Measurements from ENCODE around the gene NEU1. TPM values are rescaled to one million over a fixed set of nuclear protein-coding genes. Genes with fewer than 3 reads are reported as not detected.
"Not testable (repeated sequence)": the region's sequence is repeated elsewhere in the genome, so short reads cannot be mapped to it uniquely, and the experiment has no call there.

The NEU1 gene
- polyA plus RNA-seq (2013, experiment 1 of 2) = 31.5 TPM
- polyA plus RNA-seq (2013, experiment 2 of 2) = 31.9 TPM

DNA sequence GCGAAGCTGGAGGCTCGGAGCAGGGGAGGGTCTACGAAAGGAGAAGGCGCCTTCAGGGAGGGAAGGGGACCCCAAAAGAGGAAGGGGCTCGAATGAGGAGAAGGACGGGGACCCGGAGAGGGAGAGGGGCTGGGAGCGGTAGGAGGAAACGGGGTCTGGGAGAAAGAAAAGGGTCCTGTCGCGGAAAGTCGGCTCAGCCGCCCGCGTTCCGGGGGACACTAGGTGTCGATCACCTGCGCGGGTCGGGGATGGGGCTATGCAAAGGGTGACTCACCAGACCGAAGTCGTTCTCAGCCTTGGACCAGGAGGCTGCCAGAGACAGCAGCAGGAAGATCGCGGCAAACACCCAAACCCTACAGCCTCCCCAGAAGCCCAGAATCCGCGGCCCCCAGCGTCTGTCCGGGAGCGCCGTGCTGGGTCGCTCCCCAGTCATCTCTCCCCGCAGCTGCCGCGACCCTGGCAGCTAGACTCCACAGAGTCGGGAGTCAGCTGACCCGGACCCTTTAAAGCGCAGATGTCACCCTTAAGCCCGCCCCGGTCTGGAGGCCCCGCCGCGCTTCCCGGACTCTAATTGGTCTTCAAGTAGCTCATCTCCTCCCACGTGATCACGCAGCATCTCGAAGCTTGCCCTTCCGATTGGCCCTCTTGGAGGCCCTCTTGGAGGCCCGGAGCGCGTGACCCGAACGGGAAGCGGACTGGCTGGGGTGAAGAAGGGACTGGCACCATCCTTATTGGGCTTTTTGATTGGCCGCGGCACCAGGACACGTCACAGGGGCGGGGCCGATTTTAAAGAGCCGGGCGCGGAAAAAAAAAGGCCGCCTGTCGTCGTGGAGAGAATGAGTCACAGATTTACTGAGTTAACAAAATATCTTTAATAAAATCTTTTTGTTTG, at the start of gene NEU1:
NEU1 (minus strand) TSS at position 478 of the 892 bp plus-strand sequence; CDS start at position 433, 45 bp downstream.
- peak within 1 kb of the TSS; percentile 88 for H3K56ac ChIP-seq (ENCODE audit: low read length)
- peak; percentile 100 for DNase-seq
- no peak within 1 kb of the TSS for H4K5ac ChIP-seq (ENCODE audit: low read length)
- H3K18ac ChIP-seq (ENCODE audit: low read length) = no peak within 1 kb of the TSS
- H2BK15ac ChIP-seq (replicated peaks; ENCODE audit: low read depth) = no peak within 1 kb of the TSS
- H4K8ac ChIP-seq (ENCODE audit: low read depth, low read length) = no peak within 1 kb of the TSS
- peak within 1 kb of the TSS; percentile 79 for H3K4me3 ChIP-seq (ENCODE audit: low read length)
- WGBS (ENCODE audit: extremely low coverage, insufficient coverage, low lambda C conversion rate) = no CpG with 5 or more reads among the region's 64 CpGs
- no peak within 1 kb of the TSS for H2BK5ac ChIP-seq (ENCODE audit: low read length)
- H3K23ac ChIP-seq (ENCODE audit: low read length) = no peak within 1 kb of the TSS
- peak within 1 kb of the TSS; percentile 68 for H3K27ac ChIP-seq (ENCODE audit: low read depth, low read length)
- no peaks in the 10 kb centered on the region for H3K4me1 ChIP-seq (ENCODE audit: control insufficient read depth, low read depth, low read length)
- peak within 1 kb of the TSS; percentile 83 for H3K9ac ChIP-seq (ENCODE audit: low read length)
- H2BK120ac ChIP-seq (ENCODE audit: low read depth, low read length) = no peak within 1 kb of the TSS
- peak within 1 kb of the TSS; percentile 78 for H3K4me2 ChIP-seq (ENCODE audit: low read length)
- H2AK5ac ChIP-seq (ENCODE audit: low read length) = no peak within 1 kb of the TSS
- peaks cover 2% of the 10 kb centered on the region for H3K36me3 ChIP-seq (ENCODE audit: control insufficient read depth, insufficient read depth, low read length)
- no peaks in the 10 kb centered on the region for H3K79me1 ChIP-seq (ENCODE audit: low read length)
- H3K4ac ChIP-seq (ENCODE audit: low read depth, low read length) = no peak within 1 kb of the TSS
- no peaks in the 10 kb centered on the region for H3K79me2 ChIP-seq (ENCODE audit: control insufficient read depth, insufficient read depth, low read length)
- H3K27me3 ChIP-seq (ENCODE audit: insufficient read depth, low read length, poor library complexity) = no peaks in the 10 kb centered on the region

DNA sequence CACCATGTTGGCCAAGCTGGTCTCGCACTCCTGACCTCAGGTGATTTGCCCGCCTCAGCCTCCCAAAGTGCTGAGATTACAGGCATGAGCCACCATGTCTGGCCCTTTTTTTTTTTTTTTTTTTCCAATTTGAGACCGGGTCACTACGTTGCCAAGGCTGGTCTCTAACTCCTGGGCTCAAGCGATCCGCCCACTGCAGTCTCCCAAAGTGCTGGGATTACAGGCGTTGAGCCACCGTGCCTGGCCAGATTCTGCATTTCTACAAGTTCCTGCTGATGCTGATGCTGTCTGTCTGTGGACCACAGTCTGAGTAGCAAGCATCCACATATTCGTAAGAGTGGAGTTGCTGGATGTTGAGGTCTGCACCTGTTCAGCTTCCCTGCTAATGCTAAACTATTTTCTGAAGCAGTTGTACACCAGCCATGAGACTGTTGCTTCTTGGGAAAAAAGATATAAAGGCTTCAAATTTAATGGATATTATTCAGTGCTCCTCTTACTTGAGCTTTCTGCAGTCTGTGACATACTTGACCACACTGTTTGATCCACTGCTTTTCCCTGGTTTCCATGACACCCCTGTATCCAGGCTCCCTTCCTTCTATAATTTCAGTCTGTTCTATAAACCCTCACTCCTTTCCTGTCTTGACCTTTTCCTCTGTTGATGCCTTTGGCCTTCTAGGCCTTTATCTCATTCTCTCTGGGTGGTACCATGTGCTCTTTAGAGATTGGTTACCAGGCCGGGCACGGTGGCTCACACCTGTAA, 49.4 kb upstream of the NEU1 start:
- Histone ChIP-seq H3K36me3 (ENCODE audit: control insufficient read depth, insufficient read depth, low read length) (no peaks in the 10 kb centered on the region), H3K9ac (ENCODE audit: low read length) (no peak overlapping the region), H3K4me2 (ENCODE audit: low read length) (no peak overlapping the region), H3K4me1 (ENCODE audit: control insufficient read depth, low read depth, low read length) (no peaks in the 10 kb centered on the region), H3K4ac (ENCODE audit: low read depth, low read length) (no peak overlapping the region), H3K27ac (ENCODE audit: low read depth, low read length) (no peak overlapping the region), H3K27me3 (ENCODE audit: insufficient read depth, low read length, poor library complexity) (no peaks in the 10 kb centered on the region), H3K79me2 (ENCODE audit: control insufficient read depth, insufficient read depth, low read length) (no peaks in the 10 kb centered on the region), H3K23ac (ENCODE audit: low read length) (no peak overlapping the region), H2AK5ac (ENCODE audit: low read length) (no peak overlapping the region), H2BK5ac (ENCODE audit: low read length) (no peak overlapping the region), H3K79me1 (ENCODE audit: low read length) (no peaks in the 10 kb centered on the region), H4K5ac (ENCODE audit: low read length) (no peak overlapping the region), H3K4me3 (ENCODE audit: low read length) (no peak overlapping the region), H3K56ac (ENCODE audit: low read length) (no peak overlapping the region), H2BK15ac (replicated peaks; ENCODE audit: low read depth) (no peak overlapping the region), H3K18ac (ENCODE audit: low read length) (no peak overlapping the region), H2BK120ac (ENCODE audit: low read depth, low read length) (no peak overlapping the region), H4K8ac (ENCODE audit: low read depth, low read length) (no peak overlapping the region)
- DNase-seq = no peak
- WGBS (ENCODE audit: extremely low coverage, insufficient coverage, low lambda C conversion rate) = no CpG with 5 or more reads among the region's 11 CpGs

DNA sequence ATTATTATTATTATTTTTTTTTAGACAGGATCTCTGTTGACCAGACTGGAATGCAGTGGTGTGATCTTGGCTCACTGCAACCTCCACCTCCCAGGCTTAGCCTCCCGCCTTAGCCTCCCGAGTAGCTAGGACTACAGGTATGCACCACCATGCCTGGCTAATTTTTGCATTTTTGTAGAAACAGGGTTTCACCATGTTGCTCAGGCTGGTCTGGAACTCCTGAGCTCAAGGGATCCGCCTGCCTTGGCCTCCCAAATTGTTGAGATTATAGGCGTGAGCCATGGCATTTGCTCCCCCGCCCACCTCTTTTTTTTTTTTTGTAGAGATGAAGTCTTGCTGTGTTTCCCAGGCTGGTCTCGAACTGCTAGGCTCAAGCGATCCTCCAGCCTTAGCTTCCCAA, 46.7 kb upstream of the NEU1 start:
- not testable (repeated sequence) for H3K4me1 ChIP-seq (ENCODE audit: control insufficient read depth, low read depth, low read length); H3K79me1 ChIP-seq (ENCODE audit: low read length)
- no CpG with 5 or more reads among the region's 7 CpGs for WGBS (ENCODE audit: extremely low coverage, insufficient coverage, low lambda C conversion rate)

DNA sequence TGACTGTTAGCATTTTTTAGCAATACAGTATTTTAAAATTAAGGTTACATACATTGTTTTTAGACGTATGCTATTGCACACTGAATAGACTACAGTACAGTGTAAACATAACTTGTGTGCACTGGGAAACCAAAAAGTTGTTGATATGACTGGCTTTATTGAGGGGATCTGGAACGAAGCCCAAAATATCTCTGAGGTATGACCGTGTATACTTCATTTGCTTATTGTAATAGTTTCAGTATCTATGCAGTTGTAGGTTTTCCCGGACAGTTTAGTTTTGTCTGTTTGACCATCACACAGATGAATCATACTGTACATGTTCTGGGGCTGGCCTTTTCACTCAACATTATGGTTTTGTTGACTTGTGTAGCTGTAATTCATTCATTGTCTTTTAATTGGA, 46.2 kb upstream of the NEU1 start:
- Histone ChIP-seq H2BK5ac (ENCODE audit: low read length) (no peak overlapping the region), H3K18ac (ENCODE audit: low read length) (no peak overlapping the region), H3K56ac (ENCODE audit: low read length) (no peak overlapping the region), H3K9ac (ENCODE audit: low read length) (no peak overlapping the region), H3K79me2 (ENCODE audit: control insufficient read depth, insufficient read depth, low read length) (no peaks in the 10 kb centered on the region), H3K4me3 (ENCODE audit: low read length) (no peak overlapping the region), H3K23ac (ENCODE audit: low read length) (no peak overlapping the region), H3K4me2 (ENCODE audit: low read length) (no peak overlapping the region), H4K8ac (ENCODE audit: low read depth, low read length) (no peak overlapping the region), H3K4ac (ENCODE audit: low read depth, low read length) (no peak overlapping the region), H2BK15ac (replicated peaks; ENCODE audit: low read depth) (no peak overlapping the region), H4K5ac (ENCODE audit: low read length) (no peak overlapping the region), H3K27me3 (ENCODE audit: insufficient read depth, low read length, poor library complexity) (no peaks in the 10 kb centered on the region), H2BK120ac (ENCODE audit: low read depth, low read length) (no peak overlapping the region), H3K4me1 (ENCODE audit: control insufficient read depth, low read depth, low read length) (no peaks in the 10 kb centered on the region), H3K36me3 (ENCODE audit: control insufficient read depth, insufficient read depth, low read length) (no peaks in the 10 kb centered on the region), H3K79me1 (ENCODE audit: low read length) (no peaks in the 10 kb centered on the region), H3K27ac (ENCODE audit: low read depth, low read length) (no peak overlapping the region), H2AK5ac (ENCODE audit: low read length) (no peak overlapping the region)
- no peak for DNase-seq
- no CpG with 5 or more reads among the region's 4 CpGs for WGBS (ENCODE audit: extremely low coverage, insufficient coverage, low lambda C conversion rate)

More for the DNA sequence above, 46.7 kb upstream of the NEU1 start:
- not testable (repeated sequence) for H3K79me2 ChIP-seq (ENCODE audit: control insufficient read depth, insufficient read depth, low read length); H3K9ac ChIP-seq (ENCODE audit: low read length); H3K18ac ChIP-seq (ENCODE audit: low read length); H3K23ac ChIP-seq (ENCODE audit: low read length); H2BK120ac ChIP-seq (ENCODE audit: low read depth, low read length); H2BK15ac ChIP-seq (replicated peaks; ENCODE audit: low read depth); DNase-seq; H3K4me2 ChIP-seq (ENCODE audit: low read length); H3K56ac ChIP-seq (ENCODE audit: low read length); H3K36me3 ChIP-seq (ENCODE audit: control insufficient read depth, insufficient read depth, low read length); H2AK5ac ChIP-seq (ENCODE audit: low read length); H3K4me3 ChIP-seq (ENCODE audit: low read length); H4K8ac ChIP-seq (ENCODE audit: low read depth, low read length); H3K27me3 ChIP-seq (ENCODE audit: insufficient read depth, low read length, poor library complexity); H3K4ac ChIP-seq (ENCODE audit: low read depth, low read length); H4K5ac ChIP-seq (ENCODE audit: low read length); H3K27ac ChIP-seq (ENCODE audit: low read depth, low read length); H2BK5ac ChIP-seq (ENCODE audit: low read length)

DNA sequence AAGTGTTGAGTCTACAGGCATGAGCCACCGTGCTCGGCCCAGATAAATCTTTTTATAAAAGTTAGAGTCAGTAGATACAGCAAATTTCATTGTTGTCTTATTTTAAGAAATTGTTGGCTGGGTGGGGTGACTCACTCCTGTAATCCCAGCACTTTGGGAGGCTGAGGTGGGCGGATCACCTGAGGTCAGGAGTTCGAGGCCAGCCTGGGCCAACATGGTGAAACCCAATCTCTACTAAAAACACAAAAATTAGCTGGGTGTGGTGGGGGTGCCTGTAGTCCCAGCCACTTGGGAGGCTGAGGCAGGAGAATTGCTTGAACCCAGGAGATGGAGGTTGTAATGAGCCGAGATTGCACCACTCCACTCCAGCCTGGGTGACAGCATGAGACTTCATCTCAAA, 45.6 kb upstream of the NEU1 start:
- H3K36me3 ChIP-seq (ENCODE audit: control insufficient read depth, insufficient read depth, low read length); H3K4ac ChIP-seq (ENCODE audit: low read depth, low read length); H3K4me3 ChIP-seq (ENCODE audit: low read length); H3K27ac ChIP-seq (ENCODE audit: low read depth, low read length); H3K23ac ChIP-seq (ENCODE audit: low read length); H2BK15ac ChIP-seq (replicated peaks; ENCODE audit: low read depth); H3K4me1 ChIP-seq (ENCODE audit: control insufficient read depth, low read depth, low read length); H4K5ac ChIP-seq (ENCODE audit: low read length); H2AK5ac ChIP-seq (ENCODE audit: low read length); H3K9ac ChIP-seq (ENCODE audit: low read length); H3K27me3 ChIP-seq (ENCODE audit: insufficient read depth, low read length, poor library complexity); H4K8ac ChIP-seq (ENCODE audit: low read depth, low read length); H3K4me2 ChIP-seq (ENCODE audit: low read length); H3K79me2 ChIP-seq (ENCODE audit: control insufficient read depth, insufficient read depth, low read length); H2BK5ac ChIP-seq (ENCODE audit: low read length); DNase-seq; H3K18ac ChIP-seq (ENCODE audit: low read length); H3K79me1 ChIP-seq (ENCODE audit: low read length); H2BK120ac ChIP-seq (ENCODE audit: low read depth, low read length); H3K56ac ChIP-seq (ENCODE audit: low read length): not testable (repeated sequence)
- WGBS (ENCODE audit: extremely low coverage, insufficient coverage, low lambda C conversion rate) = no CpG with 5 or more reads among the region's 5 CpGs

Data from mesendoderm (in vitro differentiated cells).